Endothelial cell of umbilical vein (primary cell): ENCODE data around the gene POU2AF1. TPM values are rescaled to one million over a fixed set of nuclear protein-coding genes. Genes with fewer than 3 reads are reported as not detected.

Source experiments
- BruUV-seq: library from RNA; stranded (reverse); fragments of 400-500 nt; replicated peaks from 2 replicates; lab custom pipeline; 2021; lab: Mats Ljungman, UMichigan
- CTCF ChIA-PET: fragments of 300-600, 350-600 bp; sonication (Branson Sonifier 250); formaldehyde crosslinking; loops from one replicate; lab custom pipeline; 2021; ENCODE audit warnings: antibody characterized with exemption, inconsistent platforms; lab: Charles Lee
- POLR2A ChIA-PET: fragments of 300-600, 350-600 bp; sonication (Branson Sonifier 250); formaldehyde crosslinking; loops from one replicate; lab custom pipeline; 2021; ENCODE audit warnings: antibody characterized with exemption, inconsistent platforms; lab: Charles Lee
- DNase-seq: peaks from one replicate; pipeline ENCODE4 v3.0.0-alpha.2; 2011; ENCODE audit warnings: low read depth, low spot score
- FAIRE-seq: peaks from 2 replicates; lab custom pipeline; 2011; peaks lifted over from hg19 to GRCh38; lab: Jason Lieb, UNC
- H2AFZ ChIP-seq: 2 replicates; pipeline ENCODE4 v1.6.0; 2012; ENCODE audit warnings: low read depth, low read length, control low read depth, inconsistent platforms
- H3K27ac ChIP-seq: 2 replicates; pipeline ENCODE4 v1.5.1; 2011; ENCODE audit warnings: low read depth, mild to moderate bottlenecking, control low read depth, low read length, moderate library complexity; ENCODE audit not compliant: insufficient read depth
- H3K27me3 ChIP-seq, 2 experiments: 2 replicates each; pipeline versions ENCODE4 v1.6.0 to v1.6.1; 2011; ENCODE audit warnings: low read length in 2 of 2, mixed read lengths in 1 of 2; ENCODE audit not compliant: control insufficient read depth in 2 of 2, insufficient read depth in 2 of 2
- H3K36me3 ChIP-seq, 2 experiments: 2 replicates in 1 of 2; 3 replicates in 1 of 2; pipeline ENCODE4 v1.5.1; 2011; ENCODE audit warnings: low read length in 2 of 2, mild to moderate bottlenecking in 1 of 2, moderate library complexity in 1 of 2; ENCODE audit not compliant: control insufficient read depth in 2 of 2, insufficient read depth in 2 of 2; ENCODE audit errors: extremely low read depth in 1 of 2
- H3K4me1 ChIP-seq: 3 replicates; pipeline ENCODE4 v1.5.1; 2011; ENCODE audit warnings: mild to moderate bottlenecking, low read length; ENCODE audit not compliant: control insufficient read depth, insufficient read depth; ENCODE audit errors: extremely low read depth
- H3K4me2 ChIP-seq: 2 replicates; pipeline ENCODE4 v1.6.1; 2011; ENCODE audit warnings: low read length, control low read depth, mixed read lengths; ENCODE audit not compliant: insufficient read depth
- H3K4me3 ChIP-seq, 3 experiments: fragments of 200-600 bp in 1 of 3; sonication (generic), shearing (Covaris generic) in 1 of 3; replicated peaks in 1 of 3; 2 replicates each; pipeline ENCODE4 v1.5.1; 2011 to 2016; ENCODE audit warnings: control low read depth in 3 of 3, low read length in 3 of 3, mild to moderate bottlenecking in 2 of 3, inconsistent platforms in 1 of 3, low read depth in 1 of 3, moderate library complexity in 1 of 3; ENCODE audit not compliant: insufficient read depth in 1 of 3
- H3K79me2 ChIP-seq: 2 replicates; pipeline ENCODE4 v1.6.0; 2012; ENCODE audit warnings: low read length, inconsistent platforms; ENCODE audit not compliant: control insufficient read depth, insufficient read depth
- H3K9ac ChIP-seq: replicated peaks from 2 replicates; pipeline ENCODE3; 2011; ENCODE audit warnings: low read length, control low read depth; ENCODE audit not compliant: insufficient read depth; ENCODE audit errors: extremely low read depth
- H3K9me1 ChIP-seq: replicated peaks from 3 replicates; pipeline ENCODE4 v1.6.0; 2011; ENCODE audit warnings: mild to moderate bottlenecking, low read length; ENCODE audit not compliant: control insufficient read depth, insufficient read depth; ENCODE audit errors: extremely low read depth
- H3K9me3 ChIP-seq: replicated peaks from 2 replicates; pipeline ENCODE4 v1.5.1; 2012; ENCODE audit warnings: low read length, inconsistent platforms; ENCODE audit not compliant: control insufficient read depth, insufficient read depth
- H4K20me1 ChIP-seq: replicated peaks from 2 replicates; pipeline ENCODE3; 2011; ENCODE audit warnings: mild to moderate bottlenecking, low read length; ENCODE audit not compliant: control insufficient read depth, insufficient read depth; ENCODE audit errors: extremely low read depth
- CTCF ChIP-seq, 2 donors: IDR thresholded peaks; 1 replicate in 1 of 2; 2 replicates in 1 of 2; pipeline ENCODE4 v1.5.1; 2011; ENCODE audit warnings: low read length in 2 of 2, mild to moderate bottlenecking in 2 of 2, moderate library complexity in 2 of 2, control low read depth in 1 of 2, inconsistent platforms in 1 of 2, low read depth in 1 of 2; ENCODE audit not compliant: insufficient read depth in 1 of 2; ENCODE audit errors: extremely low read depth in 1 of 2
- EZH2 ChIP-seq: IDR thresholded peaks from 2 replicates; pipeline ENCODE4 v1.6.1; 2012; ENCODE audit warnings: borderline replicate concordance, low read depth, mild to moderate bottlenecking, moderate library complexity, low read length, inconsistent platforms; ENCODE audit not compliant: severe bottlenecking
- FOS ChIP-seq: IDR thresholded peaks from 2 replicates; pipeline ENCODE4 v1.6.1; 2011; ENCODE audit warnings: mild to moderate bottlenecking, low read length, moderate library complexity, borderline replicate concordance; ENCODE audit not compliant: insufficient read depth
- GATA2 ChIP-seq: IDR thresholded peaks from 2 replicates; pipeline ENCODE4 v1.7.0; 2011; ENCODE audit warnings: low read depth, mild to moderate bottlenecking, moderate library complexity, mixed read lengths, low read length; ENCODE audit not compliant: insufficient read length, insufficient read depth
- JUN ChIP-seq: IDR thresholded peaks from 2 replicates; pipeline ENCODE4 v1.6.1; 2011; ENCODE audit warnings: borderline replicate concordance, low read depth; ENCODE audit not compliant: insufficient read length, insufficient read depth
- MYC ChIP-seq: IDR thresholded peaks from one replicate; pipeline ENCODE4 v1.6.1; 2011; ENCODE audit warnings: mild to moderate bottlenecking, low read depth, low read length
- POLR2A ChIP-seq: IDR thresholded peaks from 2 replicates; pipeline ENCODE4 v1.6.1; 2012; ENCODE audit warnings: low read depth, mild to moderate bottlenecking, control low read depth, low read length
- POLR2AphosphoS5 ChIP-seq: IDR thresholded peaks from 2 replicates; pipeline ENCODE4 v1.6.1; 2012; ENCODE audit warnings: low read depth, mild to moderate bottlenecking, control low read depth, low read length, moderate library complexity; ENCODE audit not compliant: insufficient read depth
- dilution Hi-C: fragments of 300-500 bp; cut with MboI; formaldehyde crosslinking; loops from one replicate; pipeline ENCODE4 v1.15.0; 2019; ENCODE audit warnings: low sequenced_read_pairs; ENCODE audit not compliant: extremely low pct_ligation_motif_present
- intact Hi-C: fragments of 100-400 bp; cut with micrococcal nuclease; formaldehyde crosslinking; loops from one replicate; pipeline ENCODE4 v1.10.0; 2022
- polyA plus RNA-seq, 4 experiments: library from polyadenylated mRNA; depleted of rRNA in 3 of 4; stranded (reverse) in 3 of 4; unstranded in 1 of 4; fragments of >200 nt; gene quantifications; 2 replicates each; pipeline versions ENCODE4 v1.2.1 to v1.2.3, GENCODE V29; 2011 to 2012; ENCODE audit warnings: missing spikeins in 1 of 4
- total RNA-seq: library from RNA; stranded (reverse); gene quantifications from 2 replicates; pipeline ENCODE4 v1.2.3, GENCODE V29; 2021
- TF ChIP-seq, protein P1 (sequence below): IDR thresholded peaks from 2 replicates; pipeline ENCODE4 v1.6.1; 2011; ENCODE audit not compliant: insufficient read depth, insufficient read length

The POU2AF1 gene
- total and polyA plus RNA-seq, 2 donors (not counting 3 experiments of a cell fraction or from before 2014, with no cell fraction given) = not detected

- Histone ChIP-seq H3K4me1 (no peaks in the 10 kb centered on the region), H3K4me2 (no peak overlapping the region), H2AFZ (no peak overlapping the region), H3K79me2 (no peaks in the 10 kb centered on the region), H3K27me3 (peaks cover 0 to 2% of the 10 kb centered on the region in 2 experiments), H3K9ac (no peak overlapping the region), H3K27ac (no peak overlapping the region), H3K36me3 (no peaks in the 10 kb centered on the region), H4K20me1 (no peaks in the 10 kb centered on the region), H3K9me3 (no peaks in the 10 kb centered on the region), H3K4me3 (no peak overlapping the region), H3K9me1 (no peaks in the 10 kb centered on the region)
- CTCF ChIA-PET = no interaction called here
- no TSS peak for BruUV-seq
- dilution Hi-C loops (no loop called here), intact Hi-C loops (no loop called here)
- DNase-seq = no peak
- no peak for TF ChIP-seq MYC
- no peak for TF ChIP-seq JUN
- TF ChIP-seq GATA2 = no peak
- TF ChIP-seq CTCF (IDR thresholded peaks at IDR 0.05; ENCODE audit: extremely low read depth in 1 of 2, insufficient read depth in 1 of 2, low read depth in 1 of 2, low read length in 2 of 2) = no peak
- TF ChIP-seq POLR2AphosphoS5 = no peak
- TF ChIP-seq EZH2 = no peak
- TF ChIP-seq, protein P1, sequence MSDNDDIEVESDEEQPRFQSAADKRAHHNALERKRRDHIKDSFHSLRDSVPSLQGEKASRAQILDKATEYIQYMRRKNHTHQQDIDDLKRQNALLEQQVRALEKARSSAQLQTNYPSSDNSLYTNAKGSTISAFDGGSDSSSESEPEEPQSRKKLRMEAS = no peak
- TF ChIP-seq POLR2A = no peak
- no peak for TF ChIP-seq FOS
- no peak for FAIRE-seq
- POLR2A ChIA-PET = no interaction called here
These were observed 2.7 kb downstream of the POU2AF1 start for GRCh38 chr11:111376181-111376871.
